Testis (tissue), 3 donors: ENCODE measurements around the gene SREBF2. TPM values are rescaled to one million over a fixed set of nuclear protein-coding genes. Genes with fewer than 3 reads are reported as not detected.

ENCODE experiments used
- DNase-seq: peaks from one replicate; pipeline ENCODE4 v3.0.0-alpha.2; 2019
- H3K27ac ChIP-seq, 2 donors: fragments of 200-600 bp; sonication (generic); one replicate each; pipeline ENCODE4 v1.5.1; 2019
- H3K27me3 ChIP-seq: fragments of 200-600 bp; sonication (generic); one replicate; pipeline ENCODE4 v1.5.1; 2019
- H3K36me3 ChIP-seq: fragments of 200-600 bp; sonication (generic); one replicate; pipeline ENCODE4 v1.5.1; 2017; ENCODE audit warnings: low read depth; ENCODE audit errors: missing control alignments
- H3K4me1 ChIP-seq: fragments of 200-600 bp; sonication (generic); one replicate; pipeline ENCODE4 v1.5.1; 2019
- H3K4me3 ChIP-seq, 2 donors: fragments of 200-600 bp; sonication (generic); one replicate each; pipeline ENCODE4 v1.5.1; 2017 to 2019
- H3K9me3 ChIP-seq: fragments of 200-600 bp; sonication (generic); one replicate; pipeline ENCODE4 v1.5.1; 2017
- CTCF ChIP-seq, 3 experiments: fragments of 450-650 bp in 2 of 3; fragments of 200-600 bp in 1 of 3; sonication (generic) in 1 of 3; IDR thresholded peaks; one replicate each; pipeline ENCODE4 v1.5.1; 2016 to 2019; ENCODE audit warnings: antibody characterized with exemption in 3 of 3, mild to moderate bottlenecking in 2 of 3, moderate library complexity in 1 of 3
- POLR2A ChIP-seq: fragments of 450-650 bp; IDR thresholded peaks from one replicate; pipeline ENCODE4 v1.6.1; 2017; ENCODE audit warnings: antibody characterized with exemption, mild to moderate bottlenecking, moderate library complexity
- WGBS, 2 donors: methylation state at CpG; one replicate each; pipeline ENCODE4 v1.1.5; 2018; 5-methylcytosine and 5-hydroxymethylcytosine counted together
- intact Hi-C: fragments of 100-400 bp; cut with DNase I; formaldehyde crosslinking; loops from one replicate; pipeline ENCODE4 v1.15.1; 2023; ENCODE audit warnings: low total_unique reads
- polyA plus RNA-seq: library from polyadenylated mRNA; stranded (reverse); fragments of 350-450 nt; fragmentation: Illumina TruSeq; extraction: RNeasy Lipid Tissue Mini Kit (QIAGEN cat#74804); gene quantifications from one replicate; pipeline ENCODE4 v1.2.3, GENCODE V29; 2014; ENCODE audit warnings: low read depth, low replicate concordance; ENCODE audit not compliant: insufficient read depth
- total RNA-seq, 2 donors: library from RNA; depleted of rRNA; stranded (reverse); fragments of >200 nt; gene quantifications; one replicate each; pipeline ENCODE4 v1.2.3, GENCODE V29; 2016

Gene SREBF2
- total and polyA plus RNA-seq, 3 donors from 2014 or later: 59.7 to 119 (median 79.8) TPM

GRCh38 chr22:41899992-41900651, 67.2 kb downstream of the SREBF2 start:
- Histone ChIP-seq H3K27me3 (no peaks in the 10 kb centered on the region), H3K36me3 (no peaks in the 10 kb centered on the region), H3K4me1 (no peaks in the 10 kb centered on the region), H3K9me3 (no peaks in the 10 kb centered on the region), H3K27ac (no peak overlapping the region), H3K4me3 (no peak overlapping the region)
- WGBS, 2 donors: 78 to 82% methylated on average over 11 to 13 of the region's 13 CpGs
- DNase-seq: no peak
- intact Hi-C loops: no loop called here
- TF ChIP-seq POLR2A: no peak
- no peak for TF ChIP-seq CTCF (IDR thresholded peaks at IDR 0.05)

- H3K27me3 ChIP-seq: no peaks in the 10 kb centered on the region
- no peak overlapping the region for H3K4me3 ChIP-seq
- intact Hi-C loops: no loop called here
- H3K4me1 ChIP-seq: no peaks in the 10 kb centered on the region
- no peak overlapping the region for H3K27ac ChIP-seq
- TF ChIP-seq POLR2A (no peak), CTCF (IDR thresholded peaks at IDR 0.05) (no peak)
- H3K9me3 ChIP-seq: no peaks in the 10 kb centered on the region
- no peak for DNase-seq
- H3K36me3 ChIP-seq: no peaks in the 10 kb centered on the region
- WGBS, 2 donors: 91 to 100% methylated on average over 4 to 8 of the region's 8 CpGs
These were observed 67.9 kb downstream of the SREBF2 start for GRCh38 chr22:41900652-41901312.

- Histone ChIP-seq H3K27ac (no peak overlapping the region), H3K4me3 (no peak overlapping the region), H3K4me1 (no peaks in the 10 kb centered on the region), H3K9me3 (no peaks in the 10 kb centered on the region), H3K27me3 (no peaks in the 10 kb centered on the region), H3K36me3 (no peaks in the 10 kb centered on the region)
- TF ChIP-seq CTCF (IDR thresholded peaks at IDR 0.05): no peak
- no peak for TF ChIP-seq POLR2A
- WGBS, 2 donors: 95% methylated on average over 7 of the region's 7 CpGs
- no peak for DNase-seq
- intact Hi-C loops: no loop called here
These were observed 69.1 kb downstream of the SREBF2 start for GRCh38 chr22:41902016-41902415.

DNA sequence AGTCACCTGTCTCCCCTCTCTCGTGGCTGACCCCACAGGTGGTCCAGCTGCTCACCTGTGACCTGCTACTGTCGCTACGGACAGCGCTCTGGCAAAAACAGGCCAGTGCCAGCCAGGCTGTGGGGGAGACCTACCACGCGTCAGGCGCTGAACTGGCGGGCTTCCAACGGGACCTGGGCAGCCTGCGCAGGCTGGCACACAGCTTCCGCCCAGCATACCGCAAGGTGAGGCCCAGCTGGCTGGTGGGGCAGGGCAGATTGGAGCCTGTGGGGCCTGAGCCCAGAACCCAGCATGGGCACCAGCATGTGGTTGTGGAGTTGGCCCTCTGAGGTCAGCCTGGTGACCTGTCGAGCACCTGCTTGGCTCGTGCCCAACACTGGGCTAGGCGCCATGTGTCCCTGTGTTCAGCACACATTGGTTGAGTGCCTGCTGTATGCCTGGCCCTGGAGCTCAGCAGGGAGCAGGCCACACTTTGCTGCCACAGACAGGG, 70.1 kb downstream of the SREBF2 start:
- no peak overlapping the region for H3K4me3 ChIP-seq
- peak; percentile 84 for DNase-seq
- intact Hi-C loops: no loop called here
- no peaks in the 10 kb centered on the region for H3K36me3 ChIP-seq
- H3K9me3 ChIP-seq: no peaks in the 10 kb centered on the region
- no peaks in the 10 kb centered on the region for H3K4me1 ChIP-seq
- TF ChIP-seq POLR2A (no peak), CTCF (IDR thresholded peaks at IDR 0.05) (no peak)
- WGBS, 2 donors: 74 to 100% methylated on average over 3 to 15 of the region's 15 CpGs
- no peaks in the 10 kb centered on the region for H3K27me3 ChIP-seq
- no peak overlapping the region for H3K27ac ChIP-seq
